GM20000 (cell line): Measurements from ENCODE around the gene ZNF500.
A peak's percentile ranks its signal among the peaks of the same experiment; 100 is the strongest.

Experiments used
- DNase-seq: peaks from one replicate; pipeline ENCODE4 v3.0.0; 2012; ENCODE audit warnings: low spot score
- CTCF ChIP-seq: IDR thresholded peaks from 2 replicates; pipeline ENCODE4 v1.5.1; 2012; ENCODE audit warnings: mild to moderate bottlenecking, control low read depth; ENCODE audit errors: extremely low read depth, missing control alignments

Gene ZNF500

GRCh38 chr16:4754865-4755264, 12.1 kb downstream of the ZNF500 start:
- DNase-seq = no peak

GRCh38 chr16:4753227-4753626, 13.7 kb downstream of the ZNF500 start:
- no peak for TF ChIP-seq CTCF

More at GRCh38 chr16:4754865-4755264, 12.1 kb downstream of the ZNF500 start:
- no peak for TF ChIP-seq CTCF

GRCh38 chr16:4752351-4753100, 14.4 kb downstream of the ZNF500 start:
- DNase-seq = no peak
- TF ChIP-seq CTCF = no peak

More at GRCh38 chr16:4753227-4753626, 13.7 kb downstream of the ZNF500 start:
- DNase-seq = no peak

- no peak for DNase-seq
- no peak for TF ChIP-seq CTCF
These were observed 16.1 kb downstream of the ZNF500 start for GRCh38 chr16:4750896-4751295.

- peak; percentile 55 for DNase-seq
- TF ChIP-seq CTCF = no peak
These were observed 17.2 kb downstream of the ZNF500 start for GRCh38 chr16:4749700-4750257.

GRCh38 chr16:4748682-4749411, 18.1 kb downstream of the ZNF500 start:
- DNase-seq = no peak
- TF ChIP-seq CTCF = no peak

- DNase-seq = no peak
- TF ChIP-seq CTCF = no peak
These were observed 18.9 kb downstream of the ZNF500 start for GRCh38 chr16:4747906-4748681.
